ENCODE measurements around the gene CDHR1. TPM values are rescaled to one million over a fixed set of nuclear protein-coding genes. Genes with fewer than 3 reads are reported as not detected.

CDHR1 gene
- total RNA-seq, 1 experiment from 2014 or later = not detected

- H3K27me3 ChIP-seq (ENCODE audit: insufficient read depth, low read depth) = peaks cover 57% of the 10 kb centered on the region
- no peak overlapping the region for H3K27ac ChIP-seq
- no peak overlapping the region for H3K4me2 ChIP-seq
- 0 out of 2 replicates have a peak, but pooled peaks cover 5% of the 10 kb centered on the region for H3K9me3 ChIP-seq (ENCODE audit: insufficient read depth, low read depth)
- BruUV-seq (replicated peaks) = no TSS peak
- TF ChIP-seq CTCF (conservative IDR thresholded peaks at IDR 0.05) (no peak), EZH2 (IDR thresholded peaks at IDR 0.05; ENCODE audit: low read depth) (no peak)
- no peaks in the 10 kb centered on the region for H3K79me2 ChIP-seq (ENCODE audit: low read depth)
- intact Hi-C loops (cut with micrococcal nuclease; ENCODE audit: unreplicated experiment) = no loop called here
- H3K4me3 ChIP-seq = no peak overlapping the region
- no peaks in the 10 kb centered on the region for H3K4me1 ChIP-seq (replicated peaks; ENCODE audit: insufficient read depth)
- no peak for DNase-seq
- ChIA-PET CTCF (no interaction called here), POLR2A (ENCODE audit: unreplicated experiment) (no interaction called here)
- H2AFZ ChIP-seq = no peak overlapping the region
- H3K36me3 ChIP-seq (ENCODE audit: low read depth) = no peaks in the 10 kb centered on the region
- H3F3A ChIP-seq (ENCODE audit: insufficient read depth, low read depth) = no peaks in the 10 kb centered on the region
- no peaks in the 10 kb centered on the region for H3K9me2 ChIP-seq (ENCODE audit: insufficient read depth)
- peaks cover 3% of the 10 kb centered on the region; the same call in 1 of the 2 replicates for H4K20me1 ChIP-seq (ENCODE audit: insufficient read depth)
Observed at GRCh38 chr10:84261236-84261915, 67.0 kb downstream of the CDHR1 start.

DNA sequence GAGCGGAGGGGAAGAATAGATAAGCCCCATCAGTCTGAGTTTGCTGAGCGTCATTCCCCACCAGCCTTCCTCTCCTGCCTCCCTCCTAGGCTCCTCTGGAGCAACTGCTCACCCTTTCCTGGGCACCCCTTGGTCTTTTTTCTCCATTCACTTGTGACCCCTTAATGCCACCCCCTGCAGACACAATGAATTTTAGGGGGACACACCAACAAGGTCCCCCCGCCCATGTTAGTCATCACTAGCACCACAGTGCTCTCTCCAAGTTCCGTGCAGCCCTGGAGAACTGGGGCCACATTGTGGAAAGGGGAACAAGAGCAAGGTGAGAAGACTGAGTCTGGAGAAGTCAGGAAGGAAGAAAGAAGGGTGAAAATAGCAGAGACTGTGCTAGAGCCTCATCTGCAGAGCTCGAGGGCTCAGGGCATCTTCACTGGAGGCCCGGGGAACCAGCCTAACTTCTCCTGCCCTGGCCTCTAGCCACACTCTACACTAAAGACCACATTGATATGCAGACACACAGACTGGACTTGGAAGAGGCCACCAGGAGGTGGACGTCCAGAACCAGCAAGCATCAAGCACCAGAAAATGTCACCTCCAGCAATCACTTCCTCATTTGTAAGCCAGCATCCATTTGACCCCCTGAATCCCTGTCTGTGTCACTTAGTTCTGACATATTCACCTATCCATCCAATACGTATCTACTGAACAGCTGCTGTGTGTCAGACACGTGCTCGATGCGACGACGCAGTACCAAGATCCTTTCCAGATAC, 68.0 kb downstream of the CDHR1 start:
- H3F3A ChIP-seq (ENCODE audit: insufficient read depth, low read depth) = no peaks in the 10 kb centered on the region
- H3K4me2 ChIP-seq = no peak overlapping the region
- ChIA-PET POLR2A (ENCODE audit: unreplicated experiment) (no interaction called here), CTCF (no interaction called here)
- H4K20me1 ChIP-seq (ENCODE audit: insufficient read depth) = peaks cover 3% of the 10 kb centered on the region; the same call in 1 of the 2 replicates
- peaks cover 49% of the 10 kb centered on the region for H3K27me3 ChIP-seq (ENCODE audit: insufficient read depth, low read depth)
- BruUV-seq (replicated peaks) = no TSS peak
- no peaks in the 10 kb centered on the region for H3K36me3 ChIP-seq (ENCODE audit: low read depth)
- no peak for TF ChIP-seq EZH2 (IDR thresholded peaks at IDR 0.05; ENCODE audit: low read depth)
- TF ChIP-seq CTCF (conservative IDR thresholded peaks at IDR 0.05) = no peak
- 0 out of 2 replicates have a peak, but pooled peaks cover 5% of the 10 kb centered on the region for H3K9me3 ChIP-seq (ENCODE audit: insufficient read depth, low read depth)
- H3K27ac ChIP-seq = no peak overlapping the region
- DNase-seq = no peak
- no peak overlapping the region for H3K4me3 ChIP-seq
- H2AFZ ChIP-seq = no peak overlapping the region; the same call in 1 of the 2 replicates
- intact Hi-C loops (cut with micrococcal nuclease; ENCODE audit: unreplicated experiment) = no loop called here
- H3K79me2 ChIP-seq (ENCODE audit: low read depth) = no peaks in the 10 kb centered on the region
- H3K4me1 ChIP-seq (replicated peaks; ENCODE audit: insufficient read depth) = no peaks in the 10 kb centered on the region
- H3K9me2 ChIP-seq (ENCODE audit: insufficient read depth) = no peaks in the 10 kb centered on the region

GRCh38 chr10:84263716-84264115, 69.4 kb downstream of the CDHR1 start:
- H3F3A ChIP-seq (ENCODE audit: insufficient read depth, low read depth) = no peaks in the 10 kb centered on the region
- H3K9me3 ChIP-seq (ENCODE audit: insufficient read depth, low read depth) = 0 out of 2 replicates have a peak, but pooled peaks cover 5% of the 10 kb centered on the region
- H4K20me1 ChIP-seq (ENCODE audit: insufficient read depth) = peaks cover 3% of the 10 kb centered on the region; the same call in 1 of the 2 replicates
- intact Hi-C loops (cut with micrococcal nuclease; ENCODE audit: unreplicated experiment) = loop anchor here (1.0 kb wide), 3 partner anchors 89 to 274 kb away; no protein-coding TSS in a partner anchor
- no peak overlapping the region for H3K27ac ChIP-seq
- no peak for DNase-seq
- ChIA-PET POLR2A (ENCODE audit: unreplicated experiment) (no interaction called here), CTCF (interaction anchor here (1.2 kb wide), 1 partner anchor 110 kb away, joined by 3 read pairs; no protein-coding TSS in a partner anchor)
- no peak overlapping the region for H3K4me2 ChIP-seq
- peaks cover 42% of the 10 kb centered on the region for H3K27me3 ChIP-seq (ENCODE audit: insufficient read depth, low read depth)
- no peaks in the 10 kb centered on the region for H3K4me1 ChIP-seq (replicated peaks; ENCODE audit: insufficient read depth)
- H3K79me2 ChIP-seq (ENCODE audit: low read depth) = no peaks in the 10 kb centered on the region
- no peak overlapping the region for H3K4me3 ChIP-seq
- H3K9me2 ChIP-seq (ENCODE audit: insufficient read depth) = no peaks in the 10 kb centered on the region
- TF ChIP-seq EZH2 (IDR thresholded peaks at IDR 0.05; ENCODE audit: low read depth) = no peak
- no peak for TF ChIP-seq CTCF (conservative IDR thresholded peaks at IDR 0.05)
- H2AFZ ChIP-seq = no peak overlapping the region
- H3K36me3 ChIP-seq (ENCODE audit: low read depth) = no peaks in the 10 kb centered on the region
- BruUV-seq (replicated peaks) = no TSS peak

All from PC-9 (cell line).